Stimulated activated CD4-positive, alpha-beta T cell treated with anti-CD3 and anti-CD28 coated beads, Interleukin-12 subunit alpha, Interleukin-12 subunit beta, amount 100 ng/mL, for 4 hours (primary cell): ENCODE measurements around the gene PIGL.

Experiments
- DNase-seq: peaks from one replicate; pipeline ENCODE4 v3.0.0-alpha.2; 2020

The PIGL gene

GRCh38 chr17:16313139-16314090 is 96.4 kb downstream of the PIGL start:
- no peak for DNase-seq

DNA sequence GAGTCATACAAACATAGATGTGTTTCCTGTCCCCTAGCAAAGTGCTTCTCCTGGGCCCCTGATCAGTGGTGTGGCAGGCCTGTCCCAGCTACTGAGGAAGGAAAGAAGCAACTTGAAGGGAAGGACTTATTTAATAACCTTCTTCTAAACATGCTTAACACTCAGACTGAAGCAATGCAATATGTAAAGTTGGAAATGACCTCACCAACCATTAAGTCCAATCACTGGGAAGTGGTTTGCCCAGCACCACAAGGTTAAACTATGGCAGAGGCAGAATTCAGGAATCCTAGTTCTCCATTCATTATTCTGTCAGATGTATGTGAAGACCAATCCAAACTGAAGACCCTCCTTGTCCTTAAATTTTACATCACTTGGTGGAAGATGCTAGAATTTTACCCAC is 97.2 kb downstream of the PIGL start:
- no peak for DNase-seq

DNA sequence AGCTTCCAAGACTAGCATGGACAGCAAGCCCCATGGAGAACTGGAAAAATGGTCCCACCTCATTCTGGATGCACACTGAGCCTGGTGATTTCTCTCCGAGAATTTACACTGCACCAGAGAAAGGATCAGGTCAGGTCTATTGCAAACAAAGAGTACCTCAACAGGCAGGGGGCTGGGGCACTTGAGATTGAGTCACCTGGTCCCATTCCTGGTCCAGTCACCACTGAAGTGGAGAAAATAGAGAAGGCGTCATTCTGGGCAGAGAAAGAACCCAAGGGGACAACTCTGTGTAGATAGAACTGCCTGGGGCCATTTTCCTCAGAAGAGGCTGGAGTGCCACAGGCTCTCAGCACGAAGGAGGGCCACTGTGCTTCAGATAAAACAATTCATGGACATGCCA is 97.8 kb downstream of the PIGL start:
- no peak for DNase-seq

GRCh38 chr17:16319969-16320368 is 103.0 kb downstream of the PIGL start:
- DNase-seq: no peak

GRCh38 chr17:16322636-16323035 is 105.6 kb downstream of the PIGL start:
- no peak for DNase-seq

DNA sequence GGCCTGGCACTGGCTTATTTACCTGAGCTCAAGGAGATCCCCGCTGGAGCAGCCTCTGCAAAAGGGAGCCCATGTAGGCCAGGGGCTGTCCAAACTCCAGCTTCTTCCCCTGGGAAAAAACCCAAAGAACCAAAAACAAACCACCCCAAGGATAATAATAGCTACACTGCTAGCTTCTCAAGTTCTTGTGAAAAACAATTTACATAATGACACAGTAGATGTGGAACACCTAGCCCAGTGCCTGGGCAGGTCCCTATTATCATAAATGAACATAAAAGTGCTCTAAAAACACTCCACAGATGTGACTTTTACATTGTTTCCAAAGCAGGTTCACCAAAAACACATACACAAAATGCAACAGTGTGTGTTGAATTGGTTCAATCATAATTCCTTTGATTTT is 109.0 kb downstream of the PIGL start:
- no peak for DNase-seq

DNA sequence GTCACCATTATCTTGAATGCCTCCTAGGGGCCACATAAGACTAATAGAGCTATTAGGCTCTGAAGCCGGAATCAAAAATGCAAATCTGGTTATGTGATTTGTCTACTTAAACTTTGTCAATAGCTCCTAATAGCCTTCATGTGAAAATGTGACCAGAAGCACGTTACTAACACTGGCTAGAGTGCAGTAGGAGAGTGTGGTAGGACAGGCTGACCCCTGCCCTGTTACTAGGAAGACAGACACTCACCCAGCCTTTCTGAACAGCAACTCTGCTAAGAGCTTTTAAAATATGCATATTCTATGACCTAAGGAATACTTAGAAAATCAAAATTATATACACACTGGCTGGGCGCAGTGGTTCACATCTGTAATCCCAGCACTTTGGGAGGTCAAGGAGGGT is 110.0 kb downstream of the PIGL start:
- no peak for DNase-seq

DNA sequence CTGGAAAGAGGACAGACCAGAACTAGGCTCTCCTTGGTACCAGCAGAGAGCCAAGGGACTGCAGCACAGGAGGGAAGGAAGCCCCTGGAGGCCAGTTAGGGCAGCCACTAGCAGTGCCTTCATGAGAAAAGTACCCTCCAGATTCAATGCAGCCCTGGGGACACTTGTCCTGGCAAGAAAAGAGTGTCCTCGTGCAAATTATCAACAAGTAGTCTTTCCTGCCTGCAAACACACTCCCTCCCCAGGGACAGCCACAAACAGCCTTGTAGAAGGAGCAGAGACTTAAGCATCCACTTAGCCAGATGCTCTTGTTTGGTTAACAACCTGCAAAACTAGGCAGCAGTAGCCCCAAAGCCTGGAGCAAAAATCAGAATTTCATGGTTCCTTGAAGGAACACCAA is 112.0 kb downstream of the PIGL start:
- no peak for DNase-seq

DNA sequence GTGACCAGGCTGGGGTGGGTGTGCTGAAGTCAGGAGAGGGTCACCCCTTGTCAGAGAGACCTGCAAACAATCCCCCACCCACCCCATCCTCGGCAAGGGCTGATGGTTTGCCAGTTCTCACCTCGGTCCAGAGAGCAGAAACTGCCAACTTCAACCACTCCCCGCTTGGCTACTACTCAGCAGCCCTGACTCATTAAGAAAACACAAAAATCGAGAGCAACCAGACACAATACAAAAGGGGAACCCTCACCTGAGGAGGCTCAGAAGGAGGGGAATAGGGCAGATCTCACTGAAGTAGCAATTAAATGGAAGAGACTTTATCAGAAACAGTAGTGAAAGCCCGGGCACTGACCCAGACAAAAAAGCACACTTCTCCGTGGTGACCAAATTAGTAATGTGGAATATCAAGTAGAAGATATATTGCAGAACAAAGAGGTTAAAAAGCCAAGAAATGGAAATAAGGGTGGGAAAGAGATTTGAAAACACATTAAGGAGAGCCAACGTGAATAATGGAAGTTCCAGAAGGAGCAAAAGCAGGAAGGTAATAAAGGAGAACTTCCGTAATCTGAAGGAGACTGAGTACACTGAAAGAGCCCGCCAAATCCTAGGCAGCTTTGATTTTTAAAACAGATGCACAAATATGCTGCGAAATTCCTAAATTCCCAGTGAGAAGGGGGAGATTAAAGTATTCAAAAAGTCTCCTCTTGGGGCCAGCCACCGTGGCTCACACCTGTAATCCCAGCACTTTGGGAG is 112.7 kb downstream of the PIGL start:
- no peak for DNase-seq

GRCh38 chr17:16338391-16338790 is 121.4 kb downstream of the PIGL start:
- DNase-seq: no peak

- DNase-seq: no peak
Observed at GRCh38 chr17:16339402-16339801, 122.4 kb downstream of the PIGL start.

DNA sequence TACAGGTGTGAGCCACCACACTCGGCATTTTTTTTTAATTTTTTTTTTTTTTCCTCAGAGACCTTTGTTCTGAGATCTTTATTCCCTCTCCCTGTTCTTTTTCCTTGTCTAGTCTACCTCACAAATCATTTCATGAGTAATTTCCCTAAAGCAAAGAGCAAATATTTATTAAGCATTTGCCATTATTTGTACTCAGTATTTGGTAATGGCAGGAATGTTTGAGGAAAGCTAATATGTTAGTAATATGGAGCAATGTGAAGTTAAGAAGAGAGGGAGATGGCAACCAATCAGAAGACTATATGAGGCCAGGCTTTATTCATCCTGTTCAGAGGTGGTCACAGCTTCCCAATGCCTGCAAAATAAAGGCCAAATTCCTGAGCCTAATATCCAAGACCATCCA is 122.9 kb downstream of the PIGL start:
- DNase-seq: no peak

GRCh38 chr17:16342979-16343378 is 126.0 kb downstream of the PIGL start:
- no peak for DNase-seq

GRCh38 chr17:16343569-16343968 is 126.6 kb downstream of the PIGL start:
- DNase-seq: no peak

DNA sequence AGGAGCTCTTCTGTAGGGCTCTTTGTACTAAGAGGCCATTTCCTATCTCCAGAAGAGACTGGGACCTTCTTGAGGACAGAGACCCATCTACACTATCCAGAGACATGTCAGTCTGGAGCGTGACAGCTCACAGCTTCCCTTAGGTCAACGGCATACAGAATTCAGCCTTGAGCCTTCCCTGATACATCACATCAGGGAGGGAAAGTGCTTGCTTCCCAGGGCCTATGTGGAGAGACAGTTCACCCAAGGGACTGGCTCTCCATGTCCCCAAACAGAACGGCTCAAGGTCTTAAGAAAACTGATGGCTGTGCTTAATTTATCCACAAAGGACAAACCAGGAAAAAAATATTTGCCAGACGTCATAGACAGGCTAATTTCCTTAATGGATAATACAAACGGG is 128.6 kb downstream of the PIGL start:
- DNase-seq: no peak

DNA sequence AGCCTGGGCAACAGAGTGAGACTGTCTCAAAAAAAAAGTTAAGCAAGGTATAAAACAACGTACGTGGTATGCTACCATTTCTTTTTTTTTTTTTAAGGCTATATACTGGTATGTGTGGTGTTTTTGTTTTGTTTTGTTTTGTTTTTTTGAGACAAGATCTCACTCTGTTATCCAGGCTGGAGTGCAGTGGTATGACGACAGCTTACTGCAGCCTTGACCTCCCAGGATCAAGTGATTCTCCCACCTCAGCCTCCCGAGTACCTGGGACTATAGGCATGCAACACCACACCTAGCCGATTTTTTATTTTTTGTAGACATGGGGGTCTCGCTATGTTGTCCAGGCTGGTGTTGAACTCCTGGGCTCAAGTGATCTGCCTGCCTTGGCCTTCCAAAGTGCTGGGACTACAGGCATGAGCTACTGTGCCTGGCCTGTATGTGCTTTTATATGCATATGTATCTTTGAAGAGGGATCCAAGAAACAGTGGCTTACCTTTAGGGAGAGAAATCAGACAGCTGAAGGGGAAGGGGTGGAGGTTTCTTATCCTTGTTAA is 129.8 kb downstream of the PIGL start:
- DNase-seq: no peak

- DNase-seq: no peak
Observed at GRCh38 chr17:16348586-16348985, 131.6 kb downstream of the PIGL start.

DNA sequence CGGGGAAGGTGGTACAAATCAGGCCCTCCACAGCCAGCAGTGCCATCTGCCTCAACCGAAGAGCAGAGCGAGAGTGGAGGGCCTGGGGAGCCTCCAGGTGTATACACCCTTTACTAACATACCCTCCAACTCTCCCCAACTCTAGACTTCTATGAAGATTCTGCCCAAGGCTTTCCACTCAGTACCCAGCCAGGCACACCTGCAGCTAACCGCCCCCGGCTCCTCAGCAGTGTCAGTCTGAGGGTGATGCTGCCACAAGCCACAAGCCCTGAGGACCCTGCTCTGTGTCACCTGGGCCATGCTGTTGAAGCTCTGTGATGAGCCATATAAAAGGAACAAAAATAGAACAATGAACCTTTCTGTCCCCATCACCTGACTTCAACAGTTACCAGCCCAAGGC is 132.4 kb downstream of the PIGL start:
- DNase-seq: no peak

- no peak for DNase-seq
Observed at GRCh38 chr17:16351831-16352230, 134.8 kb downstream of the PIGL start.

- peak; percentile 28 for DNase-seq
Observed at GRCh38 chr17:16352303-16352666, 135.3 kb downstream of the PIGL start.

DNA sequence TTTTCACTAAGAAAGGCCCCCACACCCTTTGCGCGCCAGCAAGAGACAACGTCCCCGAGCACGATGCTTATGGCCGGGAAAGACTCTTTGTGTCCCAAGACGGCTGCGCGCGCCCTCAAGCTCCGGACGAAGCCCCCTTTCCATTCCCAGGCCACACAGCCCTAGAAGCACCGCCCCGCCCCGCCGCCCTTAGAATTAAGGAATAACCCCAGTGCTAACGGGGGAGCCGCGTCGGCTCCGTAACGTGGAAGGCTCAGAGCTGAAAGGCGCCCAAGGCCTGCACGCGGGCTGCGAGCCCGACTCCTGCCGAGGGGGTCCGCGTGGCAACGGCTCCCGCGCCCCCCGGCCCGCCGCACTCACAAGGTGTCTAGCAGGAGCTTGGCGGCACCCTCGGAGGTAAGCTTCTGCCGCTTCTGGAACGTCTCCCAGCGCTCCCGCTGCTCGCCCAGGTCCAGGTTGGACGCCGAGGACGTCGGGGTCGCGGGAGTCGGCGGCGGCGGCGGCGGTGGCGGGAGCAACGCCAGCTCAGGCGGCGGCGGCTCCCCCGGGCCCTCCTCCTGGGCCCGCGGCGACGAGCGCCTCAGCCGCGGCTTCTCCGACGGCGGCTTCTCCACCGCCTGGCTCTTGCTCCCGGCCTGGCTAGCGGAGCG is 135.8 kb downstream of the PIGL start:
- DNase-seq: peak; percentile 47

GRCh38 chr17:16353317-16354174 is 136.5 kb downstream of the PIGL start, which contains the start of gene CENPV:
Gene CENPV, minus strand, starts transcription at chr17:16353469. Its CDS starts 33 bp downstream, at chr17:16353436.
- DNase-seq: peak; percentile 68
